ENCODE results near the gene SYT5. TPM values are rescaled to one million over a fixed set of nuclear protein-coding genes. Genes with fewer than 3 reads are reported as not detected.

The SYT5 gene
- total and polyA plus RNA-seq, 2 of the 13 experiments (the other 11 are each of a cell fraction or from before 2014, with no cell fraction given) = not detected

GRCh38 chr19:55212447-55212846, 32.4 kb upstream of the SYT5 start (continued):
- no peak for TF ChIP-seq MXD4 (CRISPR knock-in tag; IDR thresholded peaks at IDR 0.05)
- TF ChIP-seq NFKB2 (CRISPR knock-in tag; IDR thresholded peaks at IDR 0.05; ENCODE audit: borderline replicate concordance) = no peak
- TF ChIP-seq MBD4 (IDR thresholded peaks at IDR 0.05; ENCODE audit: borderline replicate concordance, low read length) = no peak
- TF ChIP-seq, protein P1, sequence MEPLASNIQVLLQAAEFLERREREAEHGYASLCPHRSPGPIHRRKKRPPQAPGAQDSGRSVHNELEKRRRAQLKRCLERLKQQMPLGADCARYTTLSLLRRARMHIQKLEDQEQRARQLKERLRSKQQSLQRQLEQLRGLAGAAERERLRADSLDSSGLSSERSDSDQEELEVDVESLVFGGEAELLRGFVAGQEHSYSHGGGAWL (CRISPR knock-in tag; IDR thresholded peaks at IDR 0.05) = no peak
- no peak for TF ChIP-seq ZNF563 (CRISPR knock-in tag; IDR thresholded peaks at IDR 0.05)
- no peak for TF ChIP-seq CENPX (CRISPR knock-in tag; IDR thresholded peaks at IDR 0.05)
- TF ChIP-seq NFYB (CRISPR knock-in tag; IDR thresholded peaks at IDR 0.05) = no peak
- 0 out of 2 replicates have a peak, but pooled peaks have one; percentile 14 for TF ChIP-seq FOXA3 (CRISPR knock-in tag; IDR thresholded peaks at IDR 0.05)
- no peak for TF ChIP-seq JUN (CRISPR knock-in tag; IDR thresholded peaks at IDR 0.05)
- no peak for TF ChIP-seq ZNF570 (CRISPR knock-in tag; IDR thresholded peaks at IDR 0.05; ENCODE audit: borderline replicate concordance)
- TF ChIP-seq ZNF17 (CRISPR knock-in tag; IDR thresholded peaks at IDR 0.05) = no peak
- TF ChIP-seq, protein P2, sequence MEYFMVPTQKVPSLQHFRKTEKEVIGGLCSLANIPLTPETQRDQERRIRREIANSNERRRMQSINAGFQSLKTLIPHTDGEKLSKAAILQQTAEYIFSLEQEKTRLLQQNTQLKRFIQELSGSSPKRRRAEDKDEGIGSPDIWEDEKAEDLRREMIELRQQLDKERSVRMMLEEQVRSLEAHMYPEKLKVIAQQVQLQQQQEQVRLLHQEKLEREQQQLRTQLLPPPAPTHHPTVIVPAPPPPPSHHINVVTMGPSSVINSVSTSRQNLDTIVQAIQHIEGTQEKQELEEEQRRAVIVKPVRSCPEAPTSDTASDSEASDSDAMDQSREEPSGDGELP (IDR thresholded peaks at IDR 0.05; ENCODE audit: borderline replicate concordance, low read depth) = no peak
- no peak for TF ChIP-seq ZNF670 (CRISPR knock-in tag; IDR thresholded peaks at IDR 0.05; ENCODE audit: borderline replicate concordance)
- no peak for TF ChIP-seq TCF7 (IDR thresholded peaks at IDR 0.05; ENCODE audit: low read depth)
- TF ChIP-seq YY1 (IDR thresholded peaks at IDR 0.05; ENCODE audit: insufficient read depth, insufficient replicate concordance, low read depth, low read length) = no peak
- peak; percentile 23; the same call in 1 of the 2 replicates for TF ChIP-seq ELF3 (CRISPR knock-in tag; IDR thresholded peaks at IDR 0.05)
- TF ChIP-seq, protein P3, sequence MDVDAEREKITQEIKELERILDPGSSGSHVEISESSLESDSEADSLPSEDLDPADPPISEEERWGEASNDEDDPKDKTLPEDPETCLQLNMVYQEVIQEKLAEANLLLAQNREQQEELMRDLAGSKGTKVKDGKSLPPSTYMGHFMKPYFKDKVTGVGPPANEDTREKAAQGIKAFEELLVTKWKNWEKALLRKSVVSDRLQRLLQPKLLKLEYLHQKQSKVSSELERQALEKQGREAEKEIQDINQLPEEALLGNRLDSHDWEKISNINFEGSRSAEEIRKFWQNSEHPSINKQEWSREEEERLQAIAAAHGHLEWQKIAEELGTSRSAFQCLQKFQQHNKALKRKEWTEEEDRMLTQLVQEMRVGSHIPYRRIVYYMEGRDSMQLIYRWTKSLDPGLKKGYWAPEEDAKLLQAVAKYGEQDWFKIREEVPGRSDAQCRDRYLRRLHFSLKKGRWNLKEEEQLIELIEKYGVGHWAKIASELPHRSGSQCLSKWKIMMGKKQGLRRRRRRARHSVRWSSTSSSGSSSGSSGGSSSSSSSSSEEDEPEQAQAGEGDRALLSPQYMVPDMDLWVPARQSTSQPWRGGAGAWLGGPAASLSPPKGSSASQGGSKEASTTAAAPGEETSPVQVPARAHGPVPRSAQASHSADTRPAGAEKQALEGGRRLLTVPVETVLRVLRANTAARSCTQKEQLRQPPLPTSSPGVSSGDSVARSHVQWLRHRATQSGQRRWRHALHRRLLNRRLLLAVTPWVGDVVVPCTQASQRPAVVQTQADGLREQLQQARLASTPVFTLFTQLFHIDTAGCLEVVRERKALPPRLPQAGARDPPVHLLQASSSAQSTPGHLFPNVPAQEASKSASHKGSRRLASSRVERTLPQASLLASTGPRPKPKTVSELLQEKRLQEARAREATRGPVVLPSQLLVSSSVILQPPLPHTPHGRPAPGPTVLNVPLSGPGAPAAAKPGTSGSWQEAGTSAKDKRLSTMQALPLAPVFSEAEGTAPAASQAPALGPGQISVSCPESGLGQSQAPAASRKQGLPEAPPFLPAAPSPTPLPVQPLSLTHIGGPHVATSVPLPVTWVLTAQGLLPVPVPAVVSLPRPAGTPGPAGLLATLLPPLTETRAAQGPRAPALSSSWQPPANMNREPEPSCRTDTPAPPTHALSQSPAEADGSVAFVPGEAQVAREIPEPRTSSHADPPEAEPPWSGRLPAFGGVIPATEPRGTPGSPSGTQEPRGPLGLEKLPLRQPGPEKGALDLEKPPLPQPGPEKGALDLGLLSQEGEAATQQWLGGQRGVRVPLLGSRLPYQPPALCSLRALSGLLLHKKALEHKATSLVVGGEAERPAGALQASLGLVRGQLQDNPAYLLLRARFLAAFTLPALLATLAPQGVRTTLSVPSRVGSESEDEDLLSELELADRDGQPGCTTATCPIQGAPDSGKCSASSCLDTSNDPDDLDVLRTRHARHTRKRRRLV (CRISPR knock-in tag; IDR thresholded peaks at IDR 0.05) = no peak
- TF ChIP-seq SALL1 (CRISPR knock-in tag; IDR thresholded peaks at IDR 0.05) = peak; percentile 43; the same call in 1 of the 2 replicates
- TF ChIP-seq GRHL1 (CRISPR knock-in tag; conservative IDR thresholded peaks at IDR 0.05) = no peak
- TF ChIP-seq RAD51 (IDR thresholded peaks at IDR 0.05; ENCODE audit: borderline replicate concordance) = no peak
- no peak for TF ChIP-seq ZNF256 (CRISPR knock-in tag; conservative IDR thresholded peaks at IDR 0.05)
- TF ChIP-seq ZSCAN9 (CRISPR knock-in tag; IDR thresholded peaks at IDR 0.05; ENCODE audit: borderline replicate concordance) = no peak
- TF ChIP-seq HMG20B (CRISPR knock-in tag; conservative IDR thresholded peaks at IDR 0.05) = no peak
- 0 out of 2 replicates have a peak, but pooled peaks have one; percentile 22 for TF ChIP-seq ZMYM2 (CRISPR knock-in tag; IDR thresholded peaks at IDR 0.05)
- TF ChIP-seq TBX2 (CRISPR knock-in tag; IDR thresholded peaks at IDR 0.05; ENCODE audit: borderline replicate concordance) = no peak
- TF ChIP-seq PAF1 (CRISPR knock-in tag; IDR thresholded peaks at IDR 0.05) = no peak
